ENCODE results near the gene PAM16.

Gene PAM16

DNA sequence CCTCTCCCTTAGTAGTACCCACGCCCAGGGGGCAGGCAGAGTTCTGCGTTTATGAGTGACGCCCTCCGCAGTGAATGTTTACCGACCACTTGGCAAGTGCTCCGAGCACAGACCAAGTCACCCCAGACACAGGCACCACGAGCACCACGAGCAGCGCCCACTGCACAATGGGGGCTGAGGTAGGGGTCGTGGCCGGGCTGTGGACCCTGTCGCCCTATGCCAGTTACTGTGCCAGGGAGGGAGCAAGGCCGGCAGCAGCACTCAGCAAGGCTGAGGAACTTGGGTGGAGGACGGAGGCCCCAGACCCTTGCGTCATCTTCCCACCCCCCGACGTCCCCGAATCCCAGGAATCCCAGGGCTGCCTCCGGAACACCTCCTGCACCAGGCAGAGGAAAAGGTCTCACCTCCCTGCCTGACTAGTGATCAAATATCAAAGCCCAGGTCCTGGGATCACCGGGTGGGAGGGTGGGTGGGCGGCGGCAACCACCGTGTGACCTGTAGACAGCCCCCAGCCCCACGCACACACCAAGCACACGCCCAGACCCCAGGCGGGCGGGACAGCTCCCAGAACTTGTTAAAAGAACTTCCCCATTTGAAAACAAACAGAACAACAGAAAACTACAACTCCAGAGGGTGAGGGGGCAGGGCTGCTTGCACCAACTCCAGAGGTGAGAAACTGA, 25.9 kb upstream of the PAM16 start:
- no peak overlapping the region for H3K27ac ChIP-seq
- no peaks in the 10 kb centered on the region for H3K36me3 ChIP-seq
- no peak for DNase-seq
- TF ChIP-seq, protein P1, sequence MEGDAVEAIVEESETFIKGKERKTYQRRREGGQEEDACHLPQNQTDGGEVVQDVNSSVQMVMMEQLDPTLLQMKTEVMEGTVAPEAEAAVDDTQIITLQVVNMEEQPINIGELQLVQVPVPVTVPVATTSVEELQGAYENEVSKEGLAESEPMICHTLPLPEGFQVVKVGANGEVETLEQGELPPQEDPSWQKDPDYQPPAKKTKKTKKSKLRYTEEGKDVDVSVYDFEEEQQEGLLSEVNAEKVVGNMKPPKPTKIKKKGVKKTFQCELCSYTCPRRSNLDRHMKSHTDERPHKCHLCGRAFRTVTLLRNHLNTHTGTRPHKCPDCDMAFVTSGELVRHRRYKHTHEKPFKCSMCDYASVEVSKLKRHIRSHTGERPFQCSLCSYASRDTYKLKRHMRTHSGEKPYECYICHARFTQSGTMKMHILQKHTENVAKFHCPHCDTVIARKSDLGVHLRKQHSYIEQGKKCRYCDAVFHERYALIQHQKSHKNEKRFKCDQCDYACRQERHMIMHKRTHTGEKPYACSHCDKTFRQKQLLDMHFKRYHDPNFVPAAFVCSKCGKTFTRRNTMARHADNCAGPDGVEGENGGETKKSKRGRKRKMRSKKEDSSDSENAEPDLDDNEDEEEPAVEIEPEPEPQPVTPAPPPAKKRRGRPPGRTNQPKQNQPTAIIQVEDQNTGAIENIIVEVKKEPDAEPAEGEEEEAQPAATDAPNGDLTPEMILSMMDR (IDR thresholded peaks at IDR 0.05; ENCODE audit: low read depth, low read length): no peak
- H3K9me3 ChIP-seq (ENCODE audit: severe bottlenecking): no peaks in the 10 kb centered on the region
- no peaks in the 10 kb centered on the region for H3K27me3 ChIP-seq (ENCODE audit: insufficient read depth, low read depth, severe bottlenecking)
- no peak overlapping the region for H3K4me3 ChIP-seq (ENCODE audit: low read depth, low read length)

DNA sequence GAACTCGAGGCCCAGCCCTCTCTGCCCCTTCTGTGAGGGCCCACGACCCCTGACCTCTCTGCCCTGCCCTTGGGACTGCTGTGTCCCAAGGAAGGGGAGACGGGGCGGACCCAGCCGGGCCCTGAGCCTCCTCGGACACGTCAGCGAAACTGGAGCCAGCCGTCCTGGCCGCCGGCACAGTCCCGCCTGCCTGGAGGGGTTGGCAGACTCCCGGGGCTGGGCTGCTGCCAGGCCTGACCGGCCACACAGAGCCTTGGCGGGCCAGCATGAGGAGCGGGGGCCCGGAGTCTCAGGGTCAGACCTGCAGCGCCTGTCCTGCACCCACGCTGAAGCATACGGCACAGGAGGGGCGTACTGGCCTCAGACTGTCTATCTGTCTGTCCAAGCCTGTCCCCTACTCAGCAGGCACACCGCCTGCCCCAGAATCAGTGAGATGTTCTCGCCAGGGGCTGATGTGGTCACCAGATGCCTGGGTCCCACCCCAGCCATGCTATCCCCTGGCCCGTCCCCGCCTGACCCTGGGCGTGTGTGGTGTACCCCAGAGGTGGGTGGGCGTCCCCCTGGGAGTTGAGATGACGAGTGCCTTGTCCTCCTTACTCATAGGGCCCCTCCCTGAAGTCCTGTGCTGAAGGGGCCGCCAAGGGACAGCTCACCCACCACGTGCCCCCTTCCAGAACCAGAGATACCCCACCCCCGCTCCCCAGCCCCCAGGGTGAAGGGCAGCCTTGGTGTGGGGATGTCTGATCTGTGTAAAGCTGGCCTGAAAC, 25.2 kb upstream of the PAM16 start:
- Histone ChIP-seq H3K27me3 (ENCODE audit: insufficient read depth, low read depth, severe bottlenecking) (no peaks in the 10 kb centered on the region), H3K4me3 (ENCODE audit: low read depth, low read length) (no peak overlapping the region), H3K9me3 (ENCODE audit: severe bottlenecking) (no peaks in the 10 kb centered on the region), H3K36me3 (no peaks in the 10 kb centered on the region), H3K27ac (no peak overlapping the region)
- no peak for DNase-seq
- TF ChIP-seq, protein P1 (IDR thresholded peaks at IDR 0.05; ENCODE audit: low read depth, low read length): no peak

DNA sequence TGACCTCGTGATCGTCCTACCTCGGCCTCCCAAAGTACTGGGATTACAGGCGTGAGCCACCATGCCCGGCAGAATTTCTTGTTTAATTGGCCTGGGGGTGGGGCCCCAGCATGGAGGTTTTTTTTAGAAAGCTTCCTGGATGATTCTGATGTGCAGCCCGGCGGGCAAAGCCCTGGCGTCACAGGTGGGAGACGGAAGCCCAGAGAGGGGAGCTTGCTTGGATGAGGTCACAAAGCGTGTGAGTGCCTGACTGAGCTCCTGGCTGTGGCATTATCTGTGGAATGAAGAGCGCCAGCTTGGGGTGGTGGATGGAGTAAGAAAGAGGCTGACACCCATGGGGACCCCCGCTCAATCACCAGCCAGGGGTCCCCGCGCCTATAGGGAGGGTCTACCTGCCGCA, 24.6 kb upstream of the PAM16 start:
- no peak for DNase-seq
- no peaks in the 10 kb centered on the region for H3K9me3 ChIP-seq (ENCODE audit: severe bottlenecking)
- TF ChIP-seq, protein P1 (IDR thresholded peaks at IDR 0.05; ENCODE audit: low read depth, low read length): no peak
- H3K27me3 ChIP-seq (ENCODE audit: insufficient read depth, low read depth, severe bottlenecking): no peaks in the 10 kb centered on the region
- H3K4me3 ChIP-seq (ENCODE audit: low read depth, low read length): no peak overlapping the region
- no peaks in the 10 kb centered on the region for H3K36me3 ChIP-seq
- no peak overlapping the region for H3K27ac ChIP-seq

DNA sequence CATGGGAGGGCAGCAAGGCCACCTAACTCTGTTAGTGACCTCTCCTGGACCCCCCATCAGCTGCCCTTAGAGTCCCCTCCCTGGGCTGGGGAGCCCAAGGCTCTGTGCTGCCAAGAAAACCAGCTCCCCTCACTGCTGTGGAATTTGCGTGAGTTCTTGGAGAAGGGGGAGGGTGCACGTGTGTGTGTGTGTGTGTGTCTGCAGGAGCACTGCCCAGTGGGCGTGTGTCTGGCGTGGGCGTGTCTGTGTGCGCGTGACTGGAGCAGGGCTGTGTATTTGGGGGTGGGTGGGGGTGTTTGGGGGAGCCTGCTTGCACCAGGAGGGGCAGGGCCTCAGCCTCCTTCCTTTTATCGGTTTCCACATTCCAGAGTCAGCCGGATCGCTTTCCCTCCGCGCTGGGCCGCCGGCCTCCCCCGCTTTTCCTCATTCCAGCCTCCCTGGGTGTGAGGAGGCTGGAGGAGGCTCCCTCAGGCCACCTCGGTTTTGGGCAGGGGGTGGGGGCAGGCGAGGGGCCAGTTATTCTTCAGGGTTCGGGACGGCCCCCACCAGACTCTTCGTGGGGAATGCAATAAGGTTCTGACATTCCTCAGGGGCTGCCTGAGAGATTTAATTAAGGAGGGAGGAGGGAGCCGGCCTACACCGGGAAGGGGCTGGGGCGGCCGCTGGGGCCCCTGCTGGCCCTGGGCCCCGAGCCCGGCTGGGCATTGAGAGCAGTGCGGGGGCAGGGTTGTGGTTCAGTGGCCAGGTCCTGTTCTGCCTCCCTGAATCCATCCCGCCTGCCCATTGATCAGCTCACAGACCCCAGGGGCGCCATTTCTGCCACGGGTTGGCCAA, 23.0 kb upstream of the PAM16 start:
- no peak overlapping the region for H3K27ac ChIP-seq
- no peak for DNase-seq
- no peaks in the 10 kb centered on the region for H3K36me3 ChIP-seq
- H3K9me3 ChIP-seq (ENCODE audit: severe bottlenecking): no peaks in the 10 kb centered on the region
- no peak overlapping the region for H3K4me3 ChIP-seq (ENCODE audit: low read depth, low read length)
- H3K27me3 ChIP-seq (ENCODE audit: insufficient read depth, low read depth, severe bottlenecking): no peaks in the 10 kb centered on the region
- TF ChIP-seq, protein P1 (IDR thresholded peaks at IDR 0.05; ENCODE audit: low read depth, low read length): no peak

DNA sequence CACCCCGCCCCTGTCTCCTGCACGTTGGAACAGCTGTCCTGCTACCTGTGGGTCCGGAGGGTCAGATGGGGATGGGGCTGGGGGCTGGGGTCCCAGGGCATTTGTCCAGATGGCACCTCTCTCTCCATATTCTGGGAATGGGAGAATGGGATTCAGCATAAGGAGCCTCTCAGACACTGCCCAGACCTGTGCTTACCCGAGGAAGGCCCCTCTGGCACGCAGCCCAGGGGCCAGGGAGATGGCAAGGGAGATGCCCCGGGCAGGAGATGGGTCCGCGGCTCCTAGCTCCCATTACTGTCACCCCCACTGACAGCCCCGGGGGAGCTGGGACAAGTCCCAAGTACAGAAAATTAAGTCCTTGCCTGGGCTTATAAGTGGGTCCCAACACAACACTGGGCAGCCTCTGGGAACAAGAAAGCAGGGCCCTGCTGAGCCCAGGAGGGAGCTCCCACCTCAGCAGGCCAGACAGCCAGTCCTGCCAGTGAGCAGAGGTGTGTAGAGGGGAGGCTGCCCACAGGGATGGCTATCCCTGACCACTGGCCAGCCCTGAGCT, 22.3 kb upstream of the PAM16 start:
- H3K27me3 ChIP-seq (ENCODE audit: insufficient read depth, low read depth, severe bottlenecking): no peaks in the 10 kb centered on the region
- DNase-seq: no peak
- no peaks in the 10 kb centered on the region for H3K9me3 ChIP-seq (ENCODE audit: severe bottlenecking)
- no peak overlapping the region for H3K27ac ChIP-seq
- TF ChIP-seq, protein P1 (IDR thresholded peaks at IDR 0.05; ENCODE audit: low read depth, low read length): no peak
- H3K36me3 ChIP-seq: no peaks in the 10 kb centered on the region
- H3K4me3 ChIP-seq (ENCODE audit: low read depth, low read length): no peak overlapping the region

All from WERI-Rb-1 (cell line).